Measurements from ENCODE around the gene AKNAD1. TPM values are rescaled to one million over a fixed set of nuclear protein-coding genes. Genes with fewer than 3 reads are reported as not detected.

AKNAD1 gene
- total RNA-seq, 6 experiments from 2014 or later = not detected

- ATAC-seq (no peak), DNase-seq (no peak)
- H3K4me3 ChIP-seq = no peak overlapping the region
- no peak for TF ChIP-seq CTCF (IDR thresholded peaks at IDR 0.05)
- no peak for TF ChIP-seq POLR2A (IDR thresholded peaks at IDR 0.05)
- H3K27ac ChIP-seq = no peak overlapping the region
- WGBS (ENCODE audit: insufficient coverage, low coverage, low lambda C conversion rate, missing lambda C conversion rate) = 81% methylated on average over 8 of the region's 9 CpGs
- H3K9me3 ChIP-seq = no peaks in the 10 kb centered on the region
- H3K27me3 ChIP-seq = no peaks in the 10 kb centered on the region
- intact Hi-C loops (cut with DNase I) = no loop called here
- H3K4me1 ChIP-seq = no peaks in the 10 kb centered on the region
- no peaks in the 10 kb centered on the region for H3K36me3 ChIP-seq
Observed at GRCh38 chr1:108860190-108860907, 3.5 kb upstream of the AKNAD1 start.

GRCh38 chr1:108858230-108858950, 1.5 kb upstream of the AKNAD1 start:
- Histone ChIP-seq H3K36me3 (no peaks in the 10 kb centered on the region), H3K27me3 (no peaks in the 10 kb centered on the region), H3K4me3 (no peak overlapping the region), H3K4me1 (no peaks in the 10 kb centered on the region), H3K9me3 (no peaks in the 10 kb centered on the region), H3K27ac (no peak overlapping the region)
- DNase-seq (no peak), ATAC-seq (no peak)
- intact Hi-C loops (cut with DNase I) = no loop called here
- TF ChIP-seq POLR2A (IDR thresholded peaks at IDR 0.05) (no peak), CTCF (IDR thresholded peaks at IDR 0.05) (no peak)
- 54% methylated on average over 6 of the region's 6 CpGs for WGBS (ENCODE audit: insufficient coverage, low coverage, low lambda C conversion rate, missing lambda C conversion rate)

- Histone ChIP-seq H3K27me3 (no peaks in the 10 kb centered on the region), H3K4me3 (no peak overlapping the region), H3K4me1 (no peaks in the 10 kb centered on the region), H3K9me3 (no peaks in the 10 kb centered on the region), H3K27ac (no peak overlapping the region), H3K36me3 (no peaks in the 10 kb centered on the region)
- WGBS (ENCODE audit: insufficient coverage, low coverage, low lambda C conversion rate, missing lambda C conversion rate) = 41% methylated on average over 3 of the region's 3 CpGs
- DNase-seq (no peak), ATAC-seq (no peak)
- intact Hi-C loops (cut with DNase I) = no loop called here
- TF ChIP-seq POLR2A (IDR thresholded peaks at IDR 0.05) = no peak
- no peak for TF ChIP-seq CTCF (IDR thresholded peaks at IDR 0.05)
Observed at GRCh38 chr1:108854221-108855019, 2.5 kb downstream of the AKNAD1 start.

GRCh38 chr1:108852221-108852975, 4.5 kb downstream of the AKNAD1 start:
- WGBS (ENCODE audit: insufficient coverage, low coverage, low lambda C conversion rate, missing lambda C conversion rate) = 44% methylated on average over 6 of the region's 7 CpGs
- no peak overlapping the region for H3K4me3 ChIP-seq
- ATAC-seq = no peak
- no peaks in the 10 kb centered on the region for H3K9me3 ChIP-seq
- H3K27ac ChIP-seq = no peak overlapping the region
- no peaks in the 10 kb centered on the region for H3K36me3 ChIP-seq
- DNase-seq = no peak
- TF ChIP-seq POLR2A (IDR thresholded peaks at IDR 0.05) (no peak), CTCF (IDR thresholded peaks at IDR 0.05) (no peak)
- intact Hi-C loops (cut with DNase I) = no loop called here
- no peaks in the 10 kb centered on the region for H3K27me3 ChIP-seq
- H3K4me1 ChIP-seq = no peaks in the 10 kb centered on the region

Data from right lobe of liver (tissue), 6 donors.